Measurements from ENCODE around the gene MTHFSD. TPM values are rescaled to one million over a fixed set of nuclear protein-coding genes. Genes with fewer than 3 reads are reported as not detected.

The MTHFSD gene
- total and polyA plus RNA-seq, 12 donors: 7.6 to 22.2 (median 17.6) TPM

GRCh38 chr16:86509759-86510464 lies 45.1 kb downstream of the MTHFSD start:
- Histone ChIP-seq H3K27ac (peak overlapping the region in 1 of 5 donors; percentile 77), H3K4me1 (replicated peaks in 1 of 2) (peaks cover 12 to 32% of the 10 kb centered on the region in 2 donors), H3K36me3 (replicated peaks in 1 of 2) (no peaks in the 10 kb centered on the region), H3K27me3 (peaks cover 97% of the 10 kb centered on the region), H3K4me3 (peak overlapping the region in 3 of 4 donors; percentile 11 to 59 (median 22)), H3K9me3 (replicated peaks in 1 of 3) (no peaks in the 10 kb centered on the region)
- 1 to 2% (median 2%) methylated on average over 18 to 84 of the region's 84 CpGs for WGBS, 4 donors
- no peak for DNase-seq
- intact Hi-C loops (cut with DNase I): loop anchor here (10.0 kb wide), 2 partner anchors 165 to 685 kb away; no protein-coding TSS in a partner anchor
- no peak for TF ChIP-seq CTCF (IDR thresholded peaks at IDR 0.05)

- Histone ChIP-seq H3K27me3 (peaks cover 97% of the 10 kb centered on the region), H3K27ac (peak overlapping the region in 1 of 5 donors; percentile 77), H3K4me3 (peak overlapping the region in 2 of 4 donors; percentile 22 to 59), H3K36me3 (replicated peaks in 1 of 2) (no peaks in the 10 kb centered on the region), H3K9me3 (replicated peaks in 1 of 3) (no peaks in the 10 kb centered on the region), H3K4me1 (replicated peaks in 1 of 2) (peaks cover 12 to 32% of the 10 kb centered on the region in 2 donors)
- intact Hi-C loops (cut with DNase I): no loop called here
- DNase-seq: peak in 2 of 7 donors; percentile 21 to 26
- TF ChIP-seq CTCF (IDR thresholded peaks at IDR 0.05): no peak
- TF ChIP-seq POLR2A (IDR thresholded peaks at IDR 0.05): no peak
- 1 to 3% (median 1%) methylated on average over 21 to 79 of the region's 79 CpGs for WGBS, 4 donors
These were observed 45.9 kb downstream of the MTHFSD start for GRCh38 chr16:86508947-86509758.

GRCh38 chr16:86508028-86508946 lies 46.7 kb downstream of the MTHFSD start:
- no peak for DNase-seq
- 2 to 8% (median 4%) methylated on average over 14 to 99 of the region's 99 CpGs for WGBS, 4 donors
- Histone ChIP-seq H3K9me3 (replicated peaks in 1 of 3) (no peaks in the 10 kb centered on the region), H3K27me3 (peaks cover 97% of the 10 kb centered on the region), H3K27ac (no peak overlapping the region), H3K36me3 (replicated peaks in 1 of 2) (no peaks in the 10 kb centered on the region), H3K4me1 (replicated peaks in 1 of 2) (peaks cover 12 to 32% of the 10 kb centered on the region in 2 donors), H3K4me3 (peak overlapping the region in 1 of 4 donors; percentile 59)
- intact Hi-C loops (cut with DNase I): no loop called here
- TF ChIP-seq CTCF (IDR thresholded peaks at IDR 0.05) (no peak), POLR2A (IDR thresholded peaks at IDR 0.05) (no peak)
